ENCODE results near the gene ARSH.
"Not testable (repeated sequence)": the region's sequence is repeated elsewhere in the genome, so short reads cannot be mapped to it uniquely, and the experiment has no call there.

The ARSH gene

GRCh38 chrX:3006495-3006894 lies at the start of gene ARSH:
Gene ARSH (plus strand): TSS chrX:3006546. CDS start chrX:3006613, 67 bp downstream.
- no peak for DNase-seq

GRCh38 chrX:2958199-2958598 lies 48.1 kb upstream of the ARSH start:
- DNase-seq: no peak

GRCh38 chrX:2960861-2961515 lies 45.4 kb upstream of the ARSH start:
- no peak for DNase-seq

GRCh38 chrX:2962381-2962780 lies 44.0 kb upstream of the ARSH start:
- no peak for DNase-seq

- DNase-seq: not testable (repeated sequence)
These were observed 42.9 kb upstream of the ARSH start for GRCh38 chrX:2963449-2963848.

GRCh38 chrX:2963992-2964794 lies 42.2 kb upstream of the ARSH start:
- not testable (repeated sequence) for DNase-seq

- DNase-seq: peak; percentile 13
These were observed 40.4 kb upstream of the ARSH start for GRCh38 chrX:2965965-2966364.

GRCh38 chrX:2967012-2967411 lies 39.3 kb upstream of the ARSH start:
- DNase-seq: no peak

- DNase-seq: no peak
These were observed 38.8 kb upstream of the ARSH start for GRCh38 chrX:2967584-2967983.

GRCh38 chrX:2967998-2968909 lies 38.1 kb upstream of the ARSH start:
- peak; percentile 14 for DNase-seq

GRCh38 chrX:2969021-2969420 lies 37.3 kb upstream of the ARSH start:
- no peak for DNase-seq

GRCh38 chrX:2972391-2972790 lies 34.0 kb upstream of the ARSH start:
- no peak for DNase-seq

- DNase-seq: no peak
These were observed 31.4 kb upstream of the ARSH start for GRCh38 chrX:2974961-2975360.

- DNase-seq: not testable (repeated sequence)
These were observed 27.7 kb upstream of the ARSH start for GRCh38 chrX:2978639-2979038.

GRCh38 chrX:2984342-2984741 lies 22.0 kb upstream of the ARSH start:
- DNase-seq: no peak

GRCh38 chrX:2989565-2989964 lies 16.8 kb upstream of the ARSH start:
- no peak for DNase-seq

- no peak for DNase-seq
These were observed 4.2 kb downstream of the ARSH start for GRCh38 chrX:3010532-3010931.

- DNase-seq: no peak
These were observed 11.1 kb downstream of the ARSH start for GRCh38 chrX:3017492-3017891.

GRCh38 chrX:3024176-3024575 lies 17.8 kb downstream of the ARSH start:
- no peak for DNase-seq

- DNase-seq: no peak
These were observed 19.9 kb downstream of the ARSH start for GRCh38 chrX:3026074-3026815.

GRCh38 chrX:3029129-3029528 lies 22.8 kb downstream of the ARSH start:
- no peak for DNase-seq

- no peak for DNase-seq
These were observed 30.9 kb downstream of the ARSH start for GRCh38 chrX:3037218-3037617.

- no peak for DNase-seq
These were observed 37.9 kb downstream of the ARSH start for GRCh38 chrX:3044196-3044595.
